H1 (cell line): ENCODE results near the gene MRPL16. TPM values are rescaled to one million over a fixed set of nuclear protein-coding genes. Genes with fewer than 3 reads are reported as not detected.

Experiments used
- ATF2 ChIP-seq: IDR thresholded peaks from 2 replicates; pipeline ENCODE4 v1.6.1; 2012; ENCODE audit warnings: low read length, inconsistent platforms
- BACH1 ChIP-seq: IDR thresholded peaks from 2 replicates; pipeline ENCODE4 v1.6.1; 2012; ENCODE audit warnings: low read length, improper control_type of control experiment
- CHD2 ChIP-seq: IDR thresholded peaks from 2 replicates; pipeline ENCODE4 v1.6.1; 2012; ENCODE audit warnings: low read length, improper control_type of control experiment
- CTBP2 ChIP-seq: IDR thresholded peaks from 2 replicates; pipeline ENCODE4 v1.7.0; 2011; ENCODE audit warnings: borderline replicate concordance, mild to moderate bottlenecking, moderate library complexity, mixed read lengths, low read length; ENCODE audit not compliant: insufficient read depth, insufficient read length
- FOSL1 ChIP-seq: IDR thresholded peaks from 2 replicates; pipeline ENCODE4 v1.6.1; 2011; ENCODE audit warnings: mild to moderate bottlenecking, low read depth, low read length, moderate library complexity; ENCODE audit not compliant: insufficient read depth
- SP1 ChIP-seq: IDR thresholded peaks from 2 replicates; pipeline ENCODE4 v1.6.1; 2011; ENCODE audit warnings: low read depth, low read length
- SP4 ChIP-seq: IDR thresholded peaks from 2 replicates; pipeline ENCODE4 v1.6.1; 2012; ENCODE audit warnings: low read length, inconsistent platforms
- TAF7 ChIP-seq: optimal IDR thresholded peaks from 2 replicates; pipeline ENCODE3; 2011; ENCODE audit warnings: low read depth, mild to moderate bottlenecking, inconsistent platforms, low read length, moderate library complexity, borderline replicate concordance
- polyA plus RNA-seq, 7 experiments: library from polyadenylated mRNA; depleted of rRNA in 3 of 7; stranded (reverse) in 5 of 7; unstranded in 2 of 7; fragments of >200 nt in 5 of 7; fragments of 200-250 nt in 2 of 7; gene quantifications; 1 replicate in 5 of 7; 2 replicates in 1 of 7; 4 replicates in 1 of 7; pipeline versions ENCODE4 v1.2.1 to v1.2.3, GENCODE V29; 2011 to 2013; ENCODE audit warnings: missing spikeins in 2 of 7, mixed read lengths in 2 of 7
- total RNA-seq: library from RNA; stranded (reverse); fragmentation: NEBNext Ultra II Directional; extraction: Animal tissue kit (Norgen Biotek cat#: 25700); gene quantifications from 2 replicates; pipeline ENCODE4 v1.2.1, GENCODE V29; 2021

MRPL16 gene
- total and polyA plus RNA-seq, 2 of the 8 experiments (the other 6 are each of a cell fraction or from before 2014, with no cell fraction given) = 69.2 to 79.8 TPM

GRCh38 chr11:59810911-59811259, 307 bp upstream of the MRPL16 start (continued):
- TF ChIP-seq FOSL1 (no peak), SP4 (no peak), BACH1 (no peak), CTBP2 (no peak), ATF2 (no peak), CHD2 (no peak), TAF7 (no peak), SP1 (no peak; the same call in 1 of the 2 replicates)
- TF ChIP-seq, all 59 proteins: peak for 0
